A673 (cell line): ENCODE measurements around the gene IQCE. TPM values are rescaled to one million over a fixed set of nuclear protein-coding genes. Genes with fewer than 3 reads are reported as not detected.

Experiments used
- BruUV-seq: library from RNA; stranded (reverse); fragments of 400-500 nt; replicated peaks from 2 replicates; lab custom pipeline; 2021; lab: Mats Ljungman, UMichigan
- CTCF ChIA-PET: fragments of 300-600 bp; sonication (Branson Sonifier 250); formaldehyde crosslinking; loops from one replicate; lab custom pipeline; 2022; ENCODE audit warnings: antibody characterized with exemption; lab: Charles Lee
- POLR2A ChIA-PET: fragments of 300-600 bp; sonication (Branson Sonifier 250); formaldehyde crosslinking; loops from one replicate; lab custom pipeline; 2022; ENCODE audit warnings: antibody characterized with exemption; ENCODE audit not compliant: low non-redundant PET; lab: Charles Lee
- DNase-seq: peaks from one replicate; pipeline ENCODE4 v3.0.0-alpha.2; 2015; ENCODE audit warnings: low spot score
- H3K27ac ChIP-seq: fragments of 200-600 bp; sonication (generic); 2 replicates; pipeline ENCODE4 v1.5.1; 2016; ENCODE audit warnings: mixed run types, low read depth, mild to moderate bottlenecking, mixed read lengths, antibody characterized with exemption, low read length; ENCODE audit not compliant: poor library complexity, severe bottlenecking
- H3K27me3 ChIP-seq: fragments of 200-600 bp; sonication (generic); replicated peaks from 2 replicates; pipeline ENCODE4 v1.6.1; 2017; ENCODE audit warnings: mixed run types, low read depth, mild to moderate bottlenecking, mixed read lengths, antibody characterized with exemption, low read length; ENCODE audit not compliant: insufficient read depth, poor library complexity
- H3K36me3 ChIP-seq: fragments of 200-600 bp; sonication (generic); 2 replicates; pipeline ENCODE4 v1.6.1; 2016; ENCODE audit warnings: mixed run types, mild to moderate bottlenecking, mixed read lengths, antibody characterized with exemption, low read length; ENCODE audit not compliant: insufficient read depth, poor library complexity, severe bottlenecking
- H3K4me1 ChIP-seq: fragments of 200-600 bp; sonication (generic); 2 replicates; pipeline ENCODE4 v1.6.1; 2017; ENCODE audit warnings: mixed run types, mild to moderate bottlenecking, mixed read lengths, antibody characterized with exemption, low read length; ENCODE audit not compliant: insufficient read depth, poor library complexity, severe bottlenecking
- H3K4me3 ChIP-seq: fragments of 200-600 bp; sonication (generic); 2 replicates; pipeline ENCODE4 v1.5.1; 2016; ENCODE audit warnings: low read depth, mixed run types, mild to moderate bottlenecking, mixed read lengths, low read length; ENCODE audit not compliant: poor library complexity, severe bottlenecking
- H3K9me3 ChIP-seq: fragments of 200-600 bp; sonication (generic); 2 replicates; pipeline ENCODE4 v1.6.1; 2016; ENCODE audit warnings: mixed run types, low read depth, mild to moderate bottlenecking, mixed read lengths, antibody characterized with exemption, low read length; ENCODE audit not compliant: poor library complexity, severe bottlenecking
- EZH2 ChIP-seq: fragments of 200-600 bp; sonication (generic); IDR thresholded peaks from 2 replicates; pipeline ENCODE4 v1.6.1; 2017; ENCODE audit warnings: borderline replicate concordance, low read depth, mild to moderate bottlenecking, mixed read lengths, antibody characterized with exemption, low read length; ENCODE audit not compliant: poor library complexity, severe bottlenecking
- intact Hi-C: fragments of 100-400 bp; cut with micrococcal nuclease; formaldehyde crosslinking; loops from one replicate; pipeline ENCODE4 v1.10.0; 2022; ENCODE audit not compliant: unreplicated experiment
- total RNA-seq: library from RNA; stranded (reverse); gene quantifications from 2 replicates; pipeline ENCODE4 v1.2.3, GENCODE V29; 2021
- TF ChIP-seq, protein P1 (sequence below): fragments of 300-800, 200-600 bp; sonication (generic); conservative IDR thresholded peaks from 2 replicates; pipeline ENCODE4 v1.5.1; 2017; ENCODE audit warnings: low read depth, mild to moderate bottlenecking, antibody characterized with exemption, low read length, moderate library complexity, mixed read lengths

IQCE gene
- total RNA-seq, 1 experiment from 2014 or later = 35.4 TPM

DNA sequence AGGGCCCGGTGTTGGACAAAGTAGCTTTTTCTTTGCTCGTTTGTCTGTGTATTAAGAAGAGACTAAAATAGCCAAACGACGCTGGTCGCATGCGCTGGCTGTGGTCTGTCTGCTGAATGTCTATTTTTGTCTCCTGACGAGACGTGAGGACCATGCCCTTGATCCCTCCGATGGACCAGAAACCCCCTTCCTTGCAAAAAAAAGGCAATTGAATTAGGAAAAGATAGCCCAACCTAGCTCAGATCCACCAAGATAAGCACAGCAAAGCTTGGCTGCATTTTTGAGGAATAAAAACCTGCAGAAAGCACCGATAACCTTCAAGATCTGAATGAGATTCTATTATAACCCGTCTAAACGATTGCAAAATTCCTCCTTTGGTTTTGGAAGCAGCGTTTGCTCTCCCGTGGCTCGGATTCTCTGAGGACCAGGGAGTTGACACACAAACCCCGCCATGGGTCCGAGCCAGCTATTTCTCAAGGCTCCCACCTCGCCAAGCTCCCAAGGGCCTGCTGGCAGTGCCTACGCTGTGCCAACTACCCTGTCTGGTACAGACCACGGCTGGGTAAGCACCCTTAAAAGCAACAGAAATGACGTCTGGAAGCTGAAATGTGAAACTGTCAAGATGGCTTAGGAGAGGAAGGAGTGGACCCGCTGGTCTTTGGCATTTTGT lies 55.3 kb downstream of the IQCE start:
- TSS peak; percentile 63 for BruUV-seq
- intact Hi-C loops = no loop called here
- TF ChIP-seq, protein P1, sequence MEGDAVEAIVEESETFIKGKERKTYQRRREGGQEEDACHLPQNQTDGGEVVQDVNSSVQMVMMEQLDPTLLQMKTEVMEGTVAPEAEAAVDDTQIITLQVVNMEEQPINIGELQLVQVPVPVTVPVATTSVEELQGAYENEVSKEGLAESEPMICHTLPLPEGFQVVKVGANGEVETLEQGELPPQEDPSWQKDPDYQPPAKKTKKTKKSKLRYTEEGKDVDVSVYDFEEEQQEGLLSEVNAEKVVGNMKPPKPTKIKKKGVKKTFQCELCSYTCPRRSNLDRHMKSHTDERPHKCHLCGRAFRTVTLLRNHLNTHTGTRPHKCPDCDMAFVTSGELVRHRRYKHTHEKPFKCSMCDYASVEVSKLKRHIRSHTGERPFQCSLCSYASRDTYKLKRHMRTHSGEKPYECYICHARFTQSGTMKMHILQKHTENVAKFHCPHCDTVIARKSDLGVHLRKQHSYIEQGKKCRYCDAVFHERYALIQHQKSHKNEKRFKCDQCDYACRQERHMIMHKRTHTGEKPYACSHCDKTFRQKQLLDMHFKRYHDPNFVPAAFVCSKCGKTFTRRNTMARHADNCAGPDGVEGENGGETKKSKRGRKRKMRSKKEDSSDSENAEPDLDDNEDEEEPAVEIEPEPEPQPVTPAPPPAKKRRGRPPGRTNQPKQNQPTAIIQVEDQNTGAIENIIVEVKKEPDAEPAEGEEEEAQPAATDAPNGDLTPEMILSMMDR = no peak
- no peak for TF ChIP-seq EZH2
- Histone ChIP-seq H3K4me3 (no peak overlapping the region), H3K4me1 (peaks cover 30% of the 10 kb centered on the region), H3K27ac (no peak overlapping the region), H3K9me3 (no peaks in the 10 kb centered on the region), H3K36me3 (no peaks in the 10 kb centered on the region), H3K27me3 (no peaks in the 10 kb centered on the region)
- ChIA-PET CTCF (interaction anchor here (0.7 to 0.9 kb wide), 2 partner anchors 13 to 59 kb away, joined by 3 to 4 read pairs; partner anchors contain the start of gene BRAT1), POLR2A (no interaction called here)
- DNase-seq = peak; percentile 27

DNA sequence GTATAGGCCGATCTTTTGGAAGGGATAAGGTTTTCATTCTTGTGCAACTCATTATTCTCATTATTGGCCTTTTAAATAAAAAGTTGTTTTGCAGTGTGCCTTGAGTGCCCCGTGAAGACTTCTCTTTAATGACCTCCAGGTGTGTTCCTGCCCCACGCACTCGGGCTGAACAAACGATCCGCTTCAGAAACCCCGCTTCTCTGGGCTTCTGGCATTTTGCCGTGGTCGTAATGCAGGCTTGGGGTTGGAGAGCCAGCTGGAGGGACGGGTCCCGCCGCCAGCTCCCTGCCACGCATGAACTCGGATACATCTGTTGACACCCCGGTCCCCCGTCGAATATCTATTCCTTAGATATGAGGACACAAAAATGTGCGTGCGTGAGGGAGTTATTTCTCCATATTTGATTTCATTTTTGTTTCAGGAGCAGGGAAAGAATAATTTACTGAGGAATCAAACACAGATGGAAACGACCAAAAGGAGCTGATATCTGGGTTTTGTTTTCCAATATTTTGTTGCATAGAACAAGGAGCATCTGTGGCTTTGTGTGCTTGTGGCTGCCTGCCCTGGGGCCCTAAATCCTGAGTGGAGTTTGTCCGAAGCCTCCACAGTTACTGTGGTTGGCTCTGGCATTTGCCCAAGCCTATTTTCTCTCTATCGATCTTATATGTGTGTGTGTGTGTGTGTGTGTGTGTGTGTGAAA lies 56.0 kb downstream of the IQCE start:
- no peak overlapping the region for H3K4me3 ChIP-seq
- ChIA-PET CTCF (interaction anchor here (0.9 kb wide), 1 partner anchor 59 kb away, joined by 4 read pairs; the partner anchor contains the start of gene BRAT1), POLR2A (no interaction called here)
- no peaks in the 10 kb centered on the region for H3K36me3 ChIP-seq
- DNase-seq = no peak
- BruUV-seq = no TSS peak
- H3K27ac ChIP-seq = no peak overlapping the region
- no peaks in the 10 kb centered on the region for H3K9me3 ChIP-seq
- H3K27me3 ChIP-seq = no peaks in the 10 kb centered on the region
- intact Hi-C loops = no loop called here
- H3K4me1 ChIP-seq = peaks cover 32% of the 10 kb centered on the region
- no peak for TF ChIP-seq EZH2
- TF ChIP-seq, protein P1 = no peak

DNA sequence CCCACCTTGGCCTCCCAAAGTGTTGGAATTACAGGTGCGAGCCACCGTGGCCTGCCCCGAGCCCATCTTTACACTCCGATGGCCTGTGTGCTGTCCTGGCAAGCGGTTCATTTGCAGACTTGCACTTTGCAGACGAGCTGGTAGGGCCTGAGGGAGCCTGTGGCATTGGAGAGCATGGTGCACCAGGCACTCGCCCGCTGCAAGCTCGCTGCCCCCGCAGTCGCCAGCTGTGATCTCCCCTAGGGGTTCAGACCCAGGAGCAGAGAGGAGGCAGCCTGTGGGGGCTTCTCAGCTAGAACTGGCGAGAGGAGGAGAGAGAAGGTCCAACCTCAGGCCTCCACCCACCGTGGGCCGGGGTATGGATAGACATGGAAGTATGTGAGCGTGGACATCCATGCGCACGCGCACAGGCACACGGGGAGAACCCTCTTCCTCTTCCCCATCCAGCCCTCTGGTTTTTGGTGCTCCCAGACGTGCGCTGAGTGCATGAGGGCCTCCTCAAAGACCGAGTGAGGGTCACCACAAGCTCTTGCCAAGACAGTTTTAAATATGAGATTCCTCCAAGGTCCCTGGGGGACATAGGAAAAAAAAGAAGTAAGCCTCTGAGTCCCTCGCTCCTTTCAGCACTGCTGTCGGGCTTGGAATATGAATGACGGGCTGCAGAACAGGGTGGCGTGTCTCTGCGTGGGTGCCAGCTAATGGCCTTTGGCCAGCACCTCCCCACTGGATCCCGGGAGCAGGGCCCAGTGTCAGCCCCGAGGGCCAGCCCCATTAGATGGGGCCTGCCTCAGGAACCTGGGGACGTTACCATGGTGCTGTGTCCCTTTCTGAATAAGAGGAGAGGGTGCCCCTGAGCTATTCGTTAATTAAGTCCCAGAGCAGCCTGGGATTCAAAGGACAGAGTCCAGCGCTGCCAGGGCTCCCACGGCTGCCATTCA lies 57.9 kb downstream of the IQCE start:
- no peaks in the 10 kb centered on the region for H3K36me3 ChIP-seq
- no TSS peak for BruUV-seq
- intact Hi-C loops = no loop called here
- H3K9me3 ChIP-seq = no peaks in the 10 kb centered on the region
- CTCF ChIA-PET = no interaction called here
- POLR2A ChIA-PET = no interaction called here
- no peak for DNase-seq
- TF ChIP-seq, protein P1 = no peak
- no peak for TF ChIP-seq EZH2
- no peak overlapping the region for H3K4me3 ChIP-seq
- peaks cover 32% of the 10 kb centered on the region for H3K4me1 ChIP-seq
- no peak overlapping the region for H3K27ac ChIP-seq
- H3K27me3 ChIP-seq = no peaks in the 10 kb centered on the region
